IMR-90 (cell line): ENCODE results near the gene RASSF7. TPM values are rescaled to one million over a fixed set of nuclear protein-coding genes. Genes with fewer than 3 reads are reported as not detected.

Experiments
- ATAC-seq: fragments of 200-7000 bp; cut with Tn5 transposase; 2 replicates; pipeline ENCODE4 v1.9.1; 2020; ENCODE audit warnings: low read depth, mild to moderate bottlenecking, moderate library complexity
- BruUV-seq: library from RNA; stranded (reverse); fragments of 400-500 nt; replicated peaks from 2 replicates; lab custom pipeline; 2021; lab: Mats Ljungman, UMichigan
- CTCF ChIA-PET: fragments of 300-600 bp; formaldehyde crosslinking; extraction: SDS; loops from one replicate; lab custom pipeline; 2021; ENCODE audit warnings: antibody characterized with exemption; lab: Yijun Ruan, JAX
- POLR2A ChIA-PET: fragments of 300-600 bp; sonication (Branson Sonifier 250); formaldehyde crosslinking; loops from one replicate; lab custom pipeline; 2022; ENCODE audit warnings: antibody characterized with exemption; ENCODE audit not compliant: unreplicated experiment; lab: Charles Lee
- DNase-seq: peaks from one replicate; pipeline ENCODE4 v3.0.0; 2013
- H2AFZ ChIP-seq: replicated peaks from 2 replicates; pipeline ENCODE3; 2013; ENCODE audit warnings: low read length, mild to moderate bottlenecking; ENCODE audit not compliant: poor library complexity
- H2AK5ac ChIP-seq: 2 replicates; pipeline ENCODE4 v1.6.1; 2013; ENCODE audit warnings: low read depth, low read length, inconsistent platforms
- H2AK9ac ChIP-seq: replicated peaks from 2 replicates; pipeline ENCODE3; 2013; ENCODE audit warnings: mild to moderate bottlenecking, low read depth, low read length, moderate library complexity; ENCODE audit not compliant: poor library complexity
- H2BK120ac ChIP-seq: 2 replicates; pipeline ENCODE4 v1.6.1; 2013; ENCODE audit warnings: low read depth, low read length, inconsistent platforms
- H2BK15ac ChIP-seq: 3 replicates; pipeline ENCODE4 v1.6.1; 2013; ENCODE audit warnings: low read depth, low read length, inconsistent platforms
- H2BK20ac ChIP-seq: 2 replicates; pipeline ENCODE4 v1.6.1; 2013; ENCODE audit warnings: low read depth, mild to moderate bottlenecking, inconsistent platforms, low read length, moderate library complexity
- H2BK5ac ChIP-seq: 2 replicates; pipeline ENCODE4 v1.6.1; 2013; ENCODE audit warnings: mild to moderate bottlenecking, low read depth, low read length, inconsistent platforms; ENCODE audit not compliant: poor library complexity, severe bottlenecking
- H3K14ac ChIP-seq: replicated peaks from 2 replicates; pipeline ENCODE4 v1.6.1; 2013; ENCODE audit warnings: low read depth, low read length, inconsistent platforms
- H3K18ac ChIP-seq: 2 replicates; pipeline ENCODE4 v1.6.1; 2013; ENCODE audit warnings: low read depth, low read length, control low read depth
- H3K23ac ChIP-seq: 2 replicates; pipeline ENCODE4 v1.6.1; 2013; ENCODE audit warnings: low read depth, low read length, inconsistent platforms
- H3K27ac ChIP-seq: 2 replicates; pipeline ENCODE4 v1.5.1; 2013; ENCODE audit warnings: mild to moderate bottlenecking, control low read depth, low read length; ENCODE audit not compliant: insufficient read depth
- H3K27me3 ChIP-seq: 2 replicates; pipeline ENCODE4 v1.6.1; 2013; ENCODE audit warnings: low read length; ENCODE audit not compliant: control insufficient read depth, insufficient read depth
- H3K36me3 ChIP-seq: 2 replicates; pipeline ENCODE4 v1.6.1; 2013; ENCODE audit warnings: low read length, mixed read lengths; ENCODE audit not compliant: control insufficient read depth, insufficient read depth
- H3K4ac ChIP-seq: 2 replicates; pipeline ENCODE4 v1.6.1; 2013; ENCODE audit warnings: low read depth, low read length, inconsistent platforms
- H3K4me1 ChIP-seq: 2 replicates; pipeline ENCODE4 v1.6.1; 2013; ENCODE audit warnings: low read length, mixed read lengths; ENCODE audit not compliant: control insufficient read depth, insufficient read depth
- H3K4me2 ChIP-seq: 2 replicates; pipeline ENCODE4 v1.6.1; 2013; ENCODE audit warnings: low read depth, mild to moderate bottlenecking, control low read depth, low read length, moderate library complexity
- H3K4me3 ChIP-seq: 2 replicates; pipeline ENCODE4 v1.5.1; 2013; ENCODE audit warnings: low read depth, mild to moderate bottlenecking, control low read depth, low read length, moderate library complexity; ENCODE audit not compliant: insufficient read depth
- H3K56ac ChIP-seq: 2 replicates; pipeline ENCODE4 v1.6.1; 2013; ENCODE audit warnings: low read length, inconsistent platforms; ENCODE audit not compliant: insufficient read depth; ENCODE audit errors: extremely low read depth
- H3K79me1 ChIP-seq, 2 experiments: 2 replicates each; pipeline ENCODE4 v1.6.1; 2013; ENCODE audit warnings: low read length in 2 of 2, inconsistent platforms in 1 of 2, low read depth in 1 of 2
- H3K9ac ChIP-seq: 2 replicates; pipeline ENCODE4 v1.6.1; 2013; ENCODE audit warnings: low read depth, low read length, control low read depth
- H3K9me1 ChIP-seq: 2 replicates; pipeline ENCODE4 v1.6.1; 2013; ENCODE audit warnings: low read length, inconsistent platforms; ENCODE audit not compliant: insufficient read depth
- H3K9me3 ChIP-seq: 2 replicates; pipeline ENCODE4 v1.6.1; 2013; ENCODE audit warnings: low read length; ENCODE audit not compliant: control insufficient read depth, insufficient read depth
- H4K20me1 ChIP-seq: 2 replicates; pipeline ENCODE4 v1.6.1; 2013; ENCODE audit warnings: low read length, inconsistent platforms; ENCODE audit not compliant: insufficient read depth
- H4K5ac ChIP-seq: 2 replicates; pipeline ENCODE4 v1.6.1; 2013; ENCODE audit warnings: mild to moderate bottlenecking, low read depth, low read length, control low read depth
- H4K8ac ChIP-seq, 2 experiments: 2 replicates each; pipeline ENCODE4 v1.6.1; 2013; ENCODE audit warnings: low read depth in 2 of 2, low read length in 2 of 2, control low read depth in 1 of 2, inconsistent platforms in 1 of 2
- H4K91ac ChIP-seq: 2 replicates; pipeline ENCODE4 v1.6.1; 2013; ENCODE audit warnings: low read depth, low read length, inconsistent platforms; ENCODE audit not compliant: insufficient read depth
- BHLHE40 ChIP-seq: fragments of 150-350 bp; IDR thresholded peaks from 2 replicates; pipeline ENCODE4 v1.6.1; 2016; ENCODE audit warnings: mild to moderate bottlenecking, low read depth, low read length
- CEBPB ChIP-seq: IDR thresholded peaks from 2 replicates; pipeline ENCODE4 v1.6.1; 2012; ENCODE audit warnings: low read depth, low read length, improper control_type of control experiment
- CHD1 ChIP-seq: IDR thresholded peaks from 2 replicates; pipeline ENCODE4 v1.6.1; 2012; ENCODE audit warnings: low read depth, low read length, improper control_type of control experiment
- FOS ChIP-seq: fragments of 150-350 bp; IDR thresholded peaks from 2 replicates; pipeline ENCODE4 v1.6.1; 2016; ENCODE audit warnings: low read depth, low read length
- MAFK ChIP-seq: IDR thresholded peaks from 2 replicates; pipeline ENCODE4 v1.6.1; 2012; ENCODE audit warnings: low read depth, low read length, improper control_type of control experiment
- MAZ ChIP-seq: IDR thresholded peaks from 2 replicates; pipeline ENCODE4 v1.6.1; 2012; ENCODE audit warnings: low read depth, mild to moderate bottlenecking, low read length, improper control_type of control experiment, moderate library complexity, borderline replicate concordance
- MXI1 ChIP-seq: IDR thresholded peaks from 2 replicates; pipeline ENCODE4 v1.6.1; 2012; ENCODE audit warnings: low read depth, mild to moderate bottlenecking, low read length, moderate library complexity, borderline replicate concordance
- NFE2L2 ChIP-seq: fragments of 150-350 bp; IDR thresholded peaks from 2 replicates; pipeline ENCODE4 v1.6.1; 2016; ENCODE audit warnings: low read depth, mild to moderate bottlenecking, low read length
- POLR2A ChIP-seq: IDR thresholded peaks from 2 replicates; pipeline ENCODE4 v1.6.1; 2012; ENCODE audit warnings: mild to moderate bottlenecking, low read depth, low read length
- RAD21 ChIP-seq: IDR thresholded peaks from 2 replicates; pipeline ENCODE4 v1.6.1; 2012; ENCODE audit warnings: low read length, improper control_type of control experiment
- RCOR1 ChIP-seq: IDR thresholded peaks from 2 replicates; pipeline ENCODE4 v1.6.1; 2012; ENCODE audit warnings: mild to moderate bottlenecking, low read length, improper control_type of control experiment; ENCODE audit not compliant: insufficient replicate concordance
- RFX5 ChIP-seq: IDR thresholded peaks from 2 replicates; pipeline ENCODE4 v1.8.0; 2012; ENCODE audit warnings: low read depth, mild to moderate bottlenecking, low read length, moderate library complexity
- SMC3 ChIP-seq: fragments of 150-350 bp; IDR thresholded peaks from 2 replicates; pipeline ENCODE4 v1.6.1; 2016; ENCODE audit warnings: low read depth, mild to moderate bottlenecking, antibody characterized with exemption, low read length, moderate library complexity
- USF2 ChIP-seq: fragments of 150-350 bp; IDR thresholded peaks from 2 replicates; pipeline ENCODE4 v1.6.1; 2017; ENCODE audit warnings: mild to moderate bottlenecking, antibody characterized with exemption, low read length, low read depth
- WGBS, 2 experiments: methylation state at CpG; one replicate each; pipeline versions ENCODE4 v1.1.5 to v1.1.7; 2013; ENCODE audit warnings: missing lambda C conversion rate in 2 of 2; ENCODE audit not compliant: insufficient read length in 1 of 2; ENCODE audit errors: extremely low coverage in 2 of 2; 5-methylcytosine and 5-hydroxymethylcytosine counted together
- dilution Hi-C: fragments of 300-500 bp; cut with HindIII; formaldehyde crosslinking; loops from one replicate; pipeline ENCODE4 v1.14.3; 2018; ENCODE audit warnings: low sequenced_read_pairs; ENCODE audit not compliant: unreplicated experiment
- in situ Hi-C: fragments of 300-500 bp; cut with MboI; formaldehyde crosslinking; loops from 3 replicates; pipeline ENCODE4 v1.14.3; 2019; ENCODE audit warnings: low sequenced_read_pairs, inconsistent platforms, mixed read lengths
- intact Hi-C: fragments of 100-400 bp; cut with micrococcal nuclease; formaldehyde crosslinking; loops from 2 replicates; pipeline ENCODE4 v1.10.0; 2022
- polyA plus RNA-seq, 3 experiments: library from polyadenylated mRNA; depleted of rRNA; stranded (reverse); fragments of >200 nt; gene quantifications; 2 replicates each; pipeline ENCODE4 v1.2.3, GENCODE V29; 2012; ENCODE audit warnings: low replicate concordance in 1 of 3
- total RNA-seq: library from RNA; depleted of rRNA; stranded (reverse); fragments of >200 nt; gene quantifications from 2 replicates; pipeline ENCODE4 v1.2.3, GENCODE V29; 2012
- TF ChIP-seq, protein P1 (sequence below): fragments of 150-350 bp; IDR thresholded peaks from 2 replicates; pipeline ENCODE4 v1.6.1; 2016; ENCODE audit warnings: low read depth, mild to moderate bottlenecking, low read length, moderate library complexity, borderline replicate concordance
- TF ChIP-seq, protein P2 (sequence below): conservative IDR thresholded peaks from 2 replicates; pipeline ENCODE4 v1.5.1; 2012; ENCODE audit warnings: mild to moderate bottlenecking, low read depth, low read length, improper control_type of control experiment

The RASSF7 gene
- total and polyA plus RNA-seq, 2 of the 4 experiments (the other 2 are of a cell fraction): 6.8 to 18.5 TPM

DNA sequence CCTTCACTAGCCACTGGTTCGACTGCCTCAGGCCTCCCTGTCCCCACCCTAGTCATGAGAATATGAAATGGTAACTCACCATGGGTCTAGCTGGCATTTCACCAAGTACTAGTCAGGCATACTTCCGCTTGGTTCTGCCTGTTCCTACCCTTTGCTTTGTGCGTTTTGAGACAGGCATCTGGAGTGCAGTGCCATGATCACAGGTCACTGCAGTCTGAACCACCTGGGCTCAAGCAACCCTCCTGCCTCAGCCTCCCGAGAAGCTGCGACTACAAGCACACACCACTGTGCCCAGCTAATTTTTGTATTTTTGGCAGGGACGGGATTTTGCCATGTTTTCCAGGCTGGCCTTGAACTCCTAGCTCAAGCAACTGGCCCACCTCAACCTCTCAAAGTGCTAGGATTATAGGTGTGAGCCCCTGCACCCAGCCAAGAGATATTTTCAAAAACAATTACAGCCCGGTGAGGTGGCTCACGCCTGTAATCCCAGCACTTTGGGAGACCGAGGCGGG lies 39.5 kb upstream of the RASSF7 start:
- H3K9me3 ChIP-seq: peaks cover 6% of the 10 kb centered on the region; the same call in 1 of the 2 replicates
- H4K91ac ChIP-seq: no peak overlapping the region
- H3K79me1 ChIP-seq: no peaks in the 10 kb centered on the region
- WGBS, 2 experiments: 88% methylated on average over 2 of the region's 10 CpGs; no CpG with 5 or more reads in 1 of the 2 experiments
- no peaks in the 10 kb centered on the region for H3K4me1 ChIP-seq
- POLR2A ChIA-PET: no interaction called here
- no peak overlapping the region for H2BK15ac ChIP-seq
- H3K23ac ChIP-seq: no peak overlapping the region
- H3K9ac ChIP-seq: no peak overlapping the region
- no peak overlapping the region for H3K14ac ChIP-seq
- no peak overlapping the region for H2BK5ac ChIP-seq
- no peak overlapping the region for H2BK20ac ChIP-seq
- no peak overlapping the region for H3K18ac ChIP-seq
- no peak overlapping the region for H2AK5ac ChIP-seq
- 0 out of 2 replicates have a peak, but pooled peaks cover 1% of the 10 kb centered on the region for H3K36me3 ChIP-seq
- TF ChIP-seq MAFK (no peak), BHLHE40 (no peak), CEBPB (no peak), RAD21 (no peak), POLR2A (no peak), NFE2L2 (no peak), CHD1 (no peak), RCOR1 (no peak), SMC3 (no peak), RFX5 (no peak), MXI1 (no peak), FOS (no peak), MAZ (no peak), USF2 (no peak)
- TF ChIP-seq, protein P1, sequence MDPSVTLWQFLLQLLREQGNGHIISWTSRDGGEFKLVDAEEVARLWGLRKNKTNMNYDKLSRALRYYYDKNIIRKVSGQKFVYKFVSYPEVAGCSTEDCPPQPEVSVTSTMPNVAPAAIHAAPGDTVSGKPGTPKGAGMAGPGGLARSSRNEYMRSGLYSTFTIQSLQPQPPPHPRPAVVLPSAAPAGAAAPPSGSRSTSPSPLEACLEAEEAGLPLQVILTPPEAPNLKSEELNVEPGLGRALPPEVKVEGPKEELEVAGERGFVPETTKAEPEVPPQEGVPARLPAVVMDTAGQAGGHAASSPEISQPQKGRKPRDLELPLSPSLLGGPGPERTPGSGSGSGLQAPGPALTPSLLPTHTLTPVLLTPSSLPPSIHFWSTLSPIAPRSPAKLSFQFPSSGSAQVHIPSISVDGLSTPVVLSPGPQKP: no peak
- TF ChIP-seq, protein P2, sequence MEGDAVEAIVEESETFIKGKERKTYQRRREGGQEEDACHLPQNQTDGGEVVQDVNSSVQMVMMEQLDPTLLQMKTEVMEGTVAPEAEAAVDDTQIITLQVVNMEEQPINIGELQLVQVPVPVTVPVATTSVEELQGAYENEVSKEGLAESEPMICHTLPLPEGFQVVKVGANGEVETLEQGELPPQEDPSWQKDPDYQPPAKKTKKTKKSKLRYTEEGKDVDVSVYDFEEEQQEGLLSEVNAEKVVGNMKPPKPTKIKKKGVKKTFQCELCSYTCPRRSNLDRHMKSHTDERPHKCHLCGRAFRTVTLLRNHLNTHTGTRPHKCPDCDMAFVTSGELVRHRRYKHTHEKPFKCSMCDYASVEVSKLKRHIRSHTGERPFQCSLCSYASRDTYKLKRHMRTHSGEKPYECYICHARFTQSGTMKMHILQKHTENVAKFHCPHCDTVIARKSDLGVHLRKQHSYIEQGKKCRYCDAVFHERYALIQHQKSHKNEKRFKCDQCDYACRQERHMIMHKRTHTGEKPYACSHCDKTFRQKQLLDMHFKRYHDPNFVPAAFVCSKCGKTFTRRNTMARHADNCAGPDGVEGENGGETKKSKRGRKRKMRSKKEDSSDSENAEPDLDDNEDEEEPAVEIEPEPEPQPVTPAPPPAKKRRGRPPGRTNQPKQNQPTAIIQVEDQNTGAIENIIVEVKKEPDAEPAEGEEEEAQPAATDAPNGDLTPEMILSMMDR: no peak
- H3K9me1 ChIP-seq: peaks cover 3% of the 10 kb centered on the region; the same call in 1 of the 2 replicates
- no peak overlapping the region for H3K4me3 ChIP-seq
- H4K5ac ChIP-seq: no peak overlapping the region
- no peak for DNase-seq
- dilution Hi-C loops: no loop called here
- intact Hi-C loops: no loop called here
- no peak overlapping the region for H3K4ac ChIP-seq
- H3K56ac ChIP-seq: no peak overlapping the region
- H2AFZ ChIP-seq: no peak overlapping the region
- H3K4me2 ChIP-seq: no peak overlapping the region
- in situ Hi-C loops: no loop called here
- H4K20me1 ChIP-seq: no peaks in the 10 kb centered on the region
- no peak overlapping the region for H4K8ac ChIP-seq
- H3K27me3 ChIP-seq: no peaks in the 10 kb centered on the region
- CTCF ChIA-PET: no interaction called here
- no peak overlapping the region for H3K27ac ChIP-seq
- H2BK120ac ChIP-seq: no peak overlapping the region
- BruUV-seq: no TSS peak
- no peak overlapping the region for H2AK9ac ChIP-seq
- ATAC-seq: no peak
